ENCODE data around the gene MCM3.

DNA sequence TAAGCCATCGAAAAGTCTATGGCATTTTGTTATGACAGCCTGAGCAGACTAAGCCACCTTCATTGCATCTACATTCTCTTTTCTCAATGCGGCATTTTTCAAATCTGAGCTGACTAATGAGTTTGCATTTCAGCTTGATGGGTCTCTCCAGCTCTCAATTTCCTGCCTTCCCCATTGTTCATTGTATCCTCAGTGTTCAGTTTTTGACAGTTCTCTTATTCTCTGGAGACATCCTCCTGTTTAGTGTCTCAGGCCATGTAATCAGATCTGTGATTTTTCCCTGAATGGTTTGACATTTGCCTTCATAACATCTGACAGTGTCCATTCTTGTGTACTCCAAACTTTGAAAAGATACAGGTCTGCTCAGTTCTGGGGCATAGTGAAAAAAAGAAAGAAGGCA, 27.9 kb upstream of the MCM3 start:
- TF ChIP-seq, protein P1, sequence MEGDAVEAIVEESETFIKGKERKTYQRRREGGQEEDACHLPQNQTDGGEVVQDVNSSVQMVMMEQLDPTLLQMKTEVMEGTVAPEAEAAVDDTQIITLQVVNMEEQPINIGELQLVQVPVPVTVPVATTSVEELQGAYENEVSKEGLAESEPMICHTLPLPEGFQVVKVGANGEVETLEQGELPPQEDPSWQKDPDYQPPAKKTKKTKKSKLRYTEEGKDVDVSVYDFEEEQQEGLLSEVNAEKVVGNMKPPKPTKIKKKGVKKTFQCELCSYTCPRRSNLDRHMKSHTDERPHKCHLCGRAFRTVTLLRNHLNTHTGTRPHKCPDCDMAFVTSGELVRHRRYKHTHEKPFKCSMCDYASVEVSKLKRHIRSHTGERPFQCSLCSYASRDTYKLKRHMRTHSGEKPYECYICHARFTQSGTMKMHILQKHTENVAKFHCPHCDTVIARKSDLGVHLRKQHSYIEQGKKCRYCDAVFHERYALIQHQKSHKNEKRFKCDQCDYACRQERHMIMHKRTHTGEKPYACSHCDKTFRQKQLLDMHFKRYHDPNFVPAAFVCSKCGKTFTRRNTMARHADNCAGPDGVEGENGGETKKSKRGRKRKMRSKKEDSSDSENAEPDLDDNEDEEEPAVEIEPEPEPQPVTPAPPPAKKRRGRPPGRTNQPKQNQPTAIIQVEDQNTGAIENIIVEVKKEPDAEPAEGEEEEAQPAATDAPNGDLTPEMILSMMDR (IDR thresholded peaks at IDR 0.05) = no peak
- no peak for TF ChIP-seq POLR2A (IDR thresholded peaks at IDR 0.05)

All from heart left ventricle (tissue), 13 donors.